ENCODE measurements around the gene KIF17.
"Not testable (repeated sequence)": the region's sequence is repeated elsewhere in the genome, so short reads cannot be mapped to it uniquely, and the experiment has no call there.

Gene KIF17

GRCh38 chr1:20685099-20685662, 32.6 kb downstream of the KIF17 start:
- DNase-seq = no peak

GRCh38 chr1:20684651-20685050, 33.2 kb downstream of the KIF17 start:
- no peak for DNase-seq

GRCh38 chr1:20684050-20684620, 33.7 kb downstream of the KIF17 start:
- no peak for DNase-seq

GRCh38 chr1:20683614-20684013, 34.2 kb downstream of the KIF17 start:
- no peak for DNase-seq

GRCh38 chr1:20682571-20683236, 35.1 kb downstream of the KIF17 start:
- DNase-seq = no peak

GRCh38 chr1:20681999-20682398, 35.8 kb downstream of the KIF17 start:
- no peak for DNase-seq

- no peak for DNase-seq
These were observed 37.5 kb downstream of the KIF17 start for GRCh38 chr1:20680269-20680668.

GRCh38 chr1:20678599-20678998, 39.2 kb downstream of the KIF17 start:
- DNase-seq = no peak

- not testable (repeated sequence) for DNase-seq
These were observed 44.2 kb downstream of the KIF17 start for GRCh38 chr1:20673626-20674025.

GRCh38 chr1:20672265-20672632, 45.6 kb downstream of the KIF17 start:
- DNase-seq = no peak

GRCh38 chr1:20670936-20671335, 46.9 kb downstream of the KIF17 start:
- DNase-seq = no peak

- no peak for DNase-seq
These were observed 49.2 kb downstream of the KIF17 start for GRCh38 chr1:20668581-20668980.

GRCh38 chr1:20666804-20667203, 51.0 kb downstream of the KIF17 start:
- DNase-seq = no peak

- DNase-seq = no peak
These were observed 51.7 kb downstream of the KIF17 start for GRCh38 chr1:20666146-20666545.

- DNase-seq = no peak
These were observed 52.1 kb downstream of the KIF17 start for GRCh38 chr1:20665726-20666125.

GRCh38 chr1:20663969-20664715, 53.7 kb downstream of the KIF17 start:
- no peak for DNase-seq

GRCh38 chr1:20663365-20663764, 54.4 kb downstream of the KIF17 start:
- DNase-seq = no peak

- DNase-seq = no peak
These were observed 55.7 kb downstream of the KIF17 start for GRCh38 chr1:20662110-20662475.

GRCh38 chr1:20661207-20662109, 56.3 kb downstream of the KIF17 start, which contains the start of gene DDOST:
DDOST (minus strand) TSS chr1:20661369; CDS start chr1:20661350, 19 bp downstream.
- DNase-seq = peak; percentile 86

GRCh38 chr1:20660847-20661206, 57.0 kb downstream of the KIF17 start:
- no peak for DNase-seq

GRCh38 chr1:20660363-20660762, 57.4 kb downstream of the KIF17 start:
- no peak for DNase-seq

GRCh38 chr1:20658166-20658915, 59.5 kb downstream of the KIF17 start:
- no peak for DNase-seq

Data from NCI-H2081 treated with DMSO at 0.1 percent for 48 hours (cell line).